KMS-11 (cell line): ENCODE results near the gene COLEC12.

ENCODE experiments used
- H2AFZ ChIP-seq: fragments of 200-600 bp; sonication (generic); 2 replicates; pipeline ENCODE4 v1.6.1; 2016; ENCODE audit warnings: antibody characterized with exemption, mixed run types, low read depth
- H3K27ac ChIP-seq: fragments of 200-600 bp; sonication (generic); 2 replicates; pipeline ENCODE4 v1.6.1; 2016; ENCODE audit warnings: mild to moderate bottlenecking, mixed run types
- H3K27me3 ChIP-seq: fragments of 200-600 bp; sonication (generic); 2 replicates; pipeline ENCODE4 v1.6.1; 2017; ENCODE audit warnings: mild to moderate bottlenecking, low read depth, mixed run types, moderate library complexity; ENCODE audit not compliant: insufficient read depth
- H3K36me3 ChIP-seq: fragments of 200-600 bp; sonication (generic); 2 replicates; pipeline ENCODE4 v1.6.1; 2017; ENCODE audit warnings: mild to moderate bottlenecking, mixed run types; ENCODE audit not compliant: insufficient read depth
- H3K4me1 ChIP-seq: fragments of 200-600 bp; sonication (generic); 2 replicates; pipeline ENCODE4 v1.6.1; 2016; ENCODE audit warnings: mild to moderate bottlenecking, low read depth, mixed run types; ENCODE audit not compliant: poor library complexity, severe bottlenecking
- H3K4me2 ChIP-seq: fragments of 200-600 bp; sonication (generic); 2 replicates; pipeline ENCODE4 v1.7.0; 2016; ENCODE audit warnings: mild to moderate bottlenecking, mixed run types
- H3K4me3 ChIP-seq: fragments of 200-600 bp; sonication (generic); IDR thresholded peaks from 2 replicates; pipeline ENCODE4 v1.6.1; 2017; ENCODE audit warnings: low read depth, low read length, mixed read lengths; ENCODE audit not compliant: insufficient read depth
- H3K79me2 ChIP-seq: fragments of 200-600 bp; sonication (generic); 2 replicates; pipeline ENCODE4 v1.6.1; 2016; ENCODE audit warnings: low read depth, mixed run types; ENCODE audit not compliant: insufficient read depth
- H3K9ac ChIP-seq: fragments of 200-600 bp; sonication (generic); 2 replicates; pipeline ENCODE4 v1.6.1; 2016; ENCODE audit warnings: mild to moderate bottlenecking, mixed run types
- H4K20me1 ChIP-seq: fragments of 200-600 bp; sonication (generic); 2 replicates; pipeline ENCODE4 v1.6.1; 2016; ENCODE audit warnings: mild to moderate bottlenecking, mixed run types; ENCODE audit not compliant: insufficient read depth
- TF ChIP-seq, protein P1 (sequence below): fragments of 200-600 bp; sonication (generic); conservative IDR thresholded peaks from 2 replicates; pipeline ENCODE4 v1.6.1; 2017; ENCODE audit warnings: low read depth, mild to moderate bottlenecking, antibody characterized with exemption, low read length, moderate library complexity, mixed read lengths

Gene COLEC12

GRCh38 chr18:326846-327245, 173.7 kb downstream of the COLEC12 start:
- H3K9ac ChIP-seq, result no peak overlapping the region
- TF ChIP-seq, protein P1, sequence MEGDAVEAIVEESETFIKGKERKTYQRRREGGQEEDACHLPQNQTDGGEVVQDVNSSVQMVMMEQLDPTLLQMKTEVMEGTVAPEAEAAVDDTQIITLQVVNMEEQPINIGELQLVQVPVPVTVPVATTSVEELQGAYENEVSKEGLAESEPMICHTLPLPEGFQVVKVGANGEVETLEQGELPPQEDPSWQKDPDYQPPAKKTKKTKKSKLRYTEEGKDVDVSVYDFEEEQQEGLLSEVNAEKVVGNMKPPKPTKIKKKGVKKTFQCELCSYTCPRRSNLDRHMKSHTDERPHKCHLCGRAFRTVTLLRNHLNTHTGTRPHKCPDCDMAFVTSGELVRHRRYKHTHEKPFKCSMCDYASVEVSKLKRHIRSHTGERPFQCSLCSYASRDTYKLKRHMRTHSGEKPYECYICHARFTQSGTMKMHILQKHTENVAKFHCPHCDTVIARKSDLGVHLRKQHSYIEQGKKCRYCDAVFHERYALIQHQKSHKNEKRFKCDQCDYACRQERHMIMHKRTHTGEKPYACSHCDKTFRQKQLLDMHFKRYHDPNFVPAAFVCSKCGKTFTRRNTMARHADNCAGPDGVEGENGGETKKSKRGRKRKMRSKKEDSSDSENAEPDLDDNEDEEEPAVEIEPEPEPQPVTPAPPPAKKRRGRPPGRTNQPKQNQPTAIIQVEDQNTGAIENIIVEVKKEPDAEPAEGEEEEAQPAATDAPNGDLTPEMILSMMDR, result no peak
- no peak overlapping the region for H3K27ac ChIP-seq
- H3K79me2 ChIP-seq, result no peaks in the 10 kb centered on the region
- H3K4me2 ChIP-seq, result no peak overlapping the region
- H2AFZ ChIP-seq, result no peak overlapping the region
- H3K36me3 ChIP-seq, result no peaks in the 10 kb centered on the region
- H3K4me1 ChIP-seq, result no peaks in the 10 kb centered on the region
- no peaks in the 10 kb centered on the region for H3K27me3 ChIP-seq
- no peaks in the 10 kb centered on the region for H4K20me1 ChIP-seq
- no peak overlapping the region for H3K4me3 ChIP-seq

- H4K20me1 ChIP-seq, result no peaks in the 10 kb centered on the region
- H3K36me3 ChIP-seq, result no peaks in the 10 kb centered on the region
- no peaks in the 10 kb centered on the region for H3K4me1 ChIP-seq
- TF ChIP-seq, protein P1, result no peak
- no peaks in the 10 kb centered on the region for H3K79me2 ChIP-seq
- no peak overlapping the region for H3K27ac ChIP-seq
- H3K9ac ChIP-seq, result no peak overlapping the region
- no peak overlapping the region for H3K4me2 ChIP-seq
- H2AFZ ChIP-seq, result no peak overlapping the region
- no peak overlapping the region for H3K4me3 ChIP-seq
- no peaks in the 10 kb centered on the region for H3K27me3 ChIP-seq
Measured at GRCh38 chr18:323253-323622, 177.3 kb downstream of the COLEC12 start.

DNA sequence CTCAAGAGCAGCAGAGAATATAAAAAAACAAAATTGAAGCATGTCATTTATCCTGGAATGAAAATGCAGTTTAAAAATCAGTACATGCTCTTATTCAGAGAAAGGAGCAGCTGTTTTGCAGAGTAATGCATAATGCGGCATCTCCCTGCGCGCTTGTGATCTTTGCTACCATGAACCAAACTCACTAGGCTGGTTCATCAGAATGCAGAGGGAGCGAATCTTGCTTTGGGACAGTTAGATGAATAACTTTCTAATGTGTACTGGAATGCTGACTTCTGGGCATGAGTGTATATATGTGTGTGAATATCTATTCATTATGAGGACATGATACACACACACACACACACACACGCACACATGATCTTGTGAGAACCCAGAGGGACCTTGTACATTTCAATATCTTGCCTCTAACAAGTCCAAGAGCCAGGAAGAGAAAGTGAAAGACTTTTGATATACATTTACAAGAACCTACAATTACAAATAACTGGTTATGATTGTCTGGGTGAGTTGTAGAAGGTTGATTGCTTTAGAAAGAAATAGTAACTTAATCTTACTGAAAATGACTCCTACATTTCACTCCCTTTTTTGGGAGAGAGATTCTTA, 178.5 kb downstream of the COLEC12 start:
- H3K36me3 ChIP-seq, result no peaks in the 10 kb centered on the region
- no peaks in the 10 kb centered on the region for H3K79me2 ChIP-seq
- H2AFZ ChIP-seq, result no peak overlapping the region
- H3K9ac ChIP-seq, result no peak overlapping the region
- H3K27ac ChIP-seq, result no peak overlapping the region
- H3K4me3 ChIP-seq, result no peak overlapping the region
- H3K4me2 ChIP-seq, result no peak overlapping the region
- H4K20me1 ChIP-seq, result no peaks in the 10 kb centered on the region
- no peaks in the 10 kb centered on the region for H3K4me1 ChIP-seq
- no peaks in the 10 kb centered on the region for H3K27me3 ChIP-seq
- TF ChIP-seq, protein P1, result no peak

GRCh38 chr18:320155-320554, 180.3 kb downstream of the COLEC12 start:
- no peaks in the 10 kb centered on the region for H3K4me1 ChIP-seq
- no peak overlapping the region for H3K4me2 ChIP-seq
- H3K79me2 ChIP-seq, result no peaks in the 10 kb centered on the region
- H4K20me1 ChIP-seq, result no peaks in the 10 kb centered on the region
- H3K27me3 ChIP-seq, result no peaks in the 10 kb centered on the region
- H3K27ac ChIP-seq, result no peak overlapping the region
- H3K4me3 ChIP-seq, result no peak overlapping the region
- H2AFZ ChIP-seq, result no peak overlapping the region
- H3K9ac ChIP-seq, result no peak overlapping the region
- no peaks in the 10 kb centered on the region for H3K36me3 ChIP-seq
- TF ChIP-seq, protein P1, result no peak
